ENCODE results near the gene JTB. TPM values are rescaled to one million over a fixed set of nuclear protein-coding genes. Genes with fewer than 3 reads are reported as not detected.

Gene JTB
- total RNA-seq, 4 donors from 2014 or later: 158 to 193 (median 180) TPM

GRCh38 chr1:153963850-153964331, 13.6 kb downstream of the JTB start:
- Histone ChIP-seq H3K4me3 (peak overlapping the region; percentile 79 to 85), H3K27me3 (no peaks in the 10 kb centered on the region), H3K36me3 (peaks cover 0 to 26% of the 10 kb centered on the region in 2 donors), H3K27ac (peak overlapping the region; percentile 82 to 98 (median 96)), H3K4me1 (peaks cover 0 to 78% (median 41%) of the 10 kb centered on the region in 3 donors), H3K9me3 (no peaks in the 10 kb centered on the region)
- 0% methylated on average over 3 to 17 of the region's 22 CpGs for WGBS, 2 donors (ENCODE audit: low coverage in 1 of 2)
- no peak for ATAC-seq
- TF ChIP-seq CTCF (IDR thresholded peaks at IDR 0.05) (no peak), EP300 (IDR thresholded peaks at IDR 0.05) (no peak), POLR2A (IDR thresholded peaks at IDR 0.05) (no peak), POLR2AphosphoS5 (IDR thresholded peaks at IDR 0.05) (no peak)

GRCh38 chr1:153963030-153963849, 14.2 kb downstream of the JTB start, which contains the start of gene SLC39A1:
Gene SLC39A1 (minus strand): TSS chr1:153963537. CDS start chr1:153962715, 822 bp downstream.
- peak; percentile 83 for ATAC-seq
- WGBS, 2 donors (ENCODE audit: low coverage in 1 of 2): 1 to 2% methylated on average over 11 to 21 of the region's 54 CpGs
- H3K27ac ChIP-seq: peak within 1 kb of the TSS; percentile 82 to 98 (median 96)
- H3K4me3 ChIP-seq: peak within 1 kb of the TSS; percentile 79 to 85
- H3K36me3 ChIP-seq: peaks cover 0 to 26% of the 10 kb centered on the region in 2 donors
- peaks cover 0 to 75% (median 39%) of the 10 kb centered on the region in 3 donors for H3K4me1 ChIP-seq
- no peaks in the 10 kb centered on the region for H3K27me3 ChIP-seq
- peak; percentile 52 to 67 for TF ChIP-seq POLR2A (IDR thresholded peaks at IDR 0.05)
- TF ChIP-seq EP300 (IDR thresholded peaks at IDR 0.05): no peak
- TF ChIP-seq POLR2AphosphoS5 (IDR thresholded peaks at IDR 0.05): peak; percentile 73
- no peaks in the 10 kb centered on the region for H3K9me3 ChIP-seq

GRCh38 chr1:153962088-153963029, 15.1 kb downstream of the JTB start:
- 21 to 30% methylated on average over 2 to 5 of the region's 16 CpGs for WGBS, 2 donors (ENCODE audit: low coverage in 1 of 2)
- no peak for ATAC-seq
- no peaks in the 10 kb centered on the region for H3K9me3 ChIP-seq
- H3K27ac ChIP-seq: peak overlapping the region; percentile 82 to 98 (median 96)
- no peak for TF ChIP-seq CTCF (IDR thresholded peaks at IDR 0.05)
- no peak for TF ChIP-seq EP300 (IDR thresholded peaks at IDR 0.05)
- TF ChIP-seq POLR2A (IDR thresholded peaks at IDR 0.05): no peak
- TF ChIP-seq POLR2AphosphoS5 (IDR thresholded peaks at IDR 0.05): no peak
- peak overlapping the region; percentile 79 to 85 for H3K4me3 ChIP-seq
- H3K4me1 ChIP-seq: peaks cover 0 to 74% (median 36%) of the 10 kb centered on the region in 3 donors
- peaks cover 0 to 26% of the 10 kb centered on the region in 2 donors for H3K36me3 ChIP-seq
- H3K27me3 ChIP-seq: no peaks in the 10 kb centered on the region

GRCh38 chr1:153961421-153961820, 16.1 kb downstream of the JTB start:
- ATAC-seq: no peak
- H3K4me3 ChIP-seq: peak overlapping the region in 1 of 2 donors; percentile 85
- peaks cover 0 to 77% (median 41%) of the 10 kb centered on the region in 3 donors for H3K4me1 ChIP-seq
- H3K27ac ChIP-seq: peak overlapping the region in 3 of 4 donors; percentile 96 to 98 (median 97)
- peaks cover 0 to 26% of the 10 kb centered on the region in 2 donors for H3K36me3 ChIP-seq
- no peaks in the 10 kb centered on the region for H3K9me3 ChIP-seq
- WGBS, 2 donors (ENCODE audit: low coverage in 1 of 2): 50 to 85% methylated on average over 2 of the region's 4 CpGs
- H3K27me3 ChIP-seq: no peaks in the 10 kb centered on the region
- TF ChIP-seq EP300 (IDR thresholded peaks at IDR 0.05): no peak
- TF ChIP-seq POLR2A (IDR thresholded peaks at IDR 0.05): no peak
- no peak for TF ChIP-seq POLR2AphosphoS5 (IDR thresholded peaks at IDR 0.05)
- no peak for TF ChIP-seq CTCF (IDR thresholded peaks at IDR 0.05)

- Histone ChIP-seq H3K4me1 (peaks cover 0 to 80% (median 47%) of the 10 kb centered on the region in 3 donors), H3K27ac (peak overlapping the region in 3 of 4 donors; percentile 85 to 96 (median 96)), H3K27me3 (no peaks in the 10 kb centered on the region), H3K9me3 (no peaks in the 10 kb centered on the region), H3K4me3 (no peak overlapping the region), H3K36me3 (peaks cover 0 to 26% of the 10 kb centered on the region in 2 donors)
- no CpG with 5 or more reads among the region's 11 CpGs for WGBS, 2 donors (ENCODE audit: low coverage in 1 of 2)
- TF ChIP-seq EP300 (IDR thresholded peaks at IDR 0.05) (no peak), POLR2AphosphoS5 (IDR thresholded peaks at IDR 0.05) (no peak), CTCF (IDR thresholded peaks at IDR 0.05) (no peak), POLR2A (IDR thresholded peaks at IDR 0.05) (no peak)
- no peak for ATAC-seq
These were observed 17.3 kb downstream of the JTB start for GRCh38 chr1:153960206-153960605.

Data from gastroesophageal sphincter (tissue), 4 donors.